Activated naive CD4-positive, alpha-beta T cell treated with anti-CD3 and anti-CD28 coated beads, Interleukin-2, amount 50 U/mL, for 72 hours (primary cell): ENCODE measurements around the gene ST14. TPM values are rescaled to one million over a fixed set of nuclear protein-coding genes. Genes with fewer than 3 reads are reported as not detected.

Source experiments
- ATAC-seq, 2 donors: fragments of 150-1000 bp; cut with Tn5 transposase; 2 replicates each; pipeline ENCODE4 v1.10.0; 2021; ENCODE audit warnings: mild to moderate bottlenecking in 2 of 2, moderate library complexity in 2 of 2
- DNase-seq, 2 donors: peaks; one replicate each; pipeline ENCODE4 v3.0.0; 2021 to 2022; ENCODE audit warnings: low spot score in 2 of 2
- H3K27ac Mint-ChIP-seq, 2 donors: one replicate each; pipeline ENCODE4 v1.8.0; 2022; ENCODE audit warnings: mild to moderate bottlenecking in 2 of 2, mixed read lengths in 2 of 2
- H3K36me3 Mint-ChIP-seq, 2 donors: one replicate each; pipeline ENCODE4 v1.8.0; 2022; ENCODE audit warnings: mixed read lengths in 2 of 2
- H3K9me3 Mint-ChIP-seq, 2 donors: one replicate each; pipeline ENCODE4 v1.8.0; 2022; ENCODE audit warnings: mixed read lengths in 2 of 2
- total RNA-seq, 2 donors: library from RNA; stranded (reverse); gene quantifications; one replicate each; pipeline ENCODE4 v1.2.3, GENCODE V29; 2022

ST14 gene
- total RNA-seq, 2 donors from 2014 or later: 0.10 TPM; not detected in 1

- no peaks in the 10 kb centered on the region for H3K36me3 Mint-ChIP-seq
- no peaks in the 10 kb centered on the region for H3K9me3 Mint-ChIP-seq
- no peak for ATAC-seq
- H3K27ac Mint-ChIP-seq: no peak overlapping the region
- DNase-seq: no peak
Measured at GRCh38 chr11:130151196-130151595, 8.4 kb upstream of the ST14 start.

GRCh38 chr11:130156108-130157022, 3.2 kb upstream of the ST14 start:
- DNase-seq (no peak), ATAC-seq (no peak)
- Mint-ChIP-seq H3K9me3 (no peaks in the 10 kb centered on the region), H3K36me3 (peaks cover 7 to 13% of the 10 kb centered on the region in 2 donors), H3K27ac (no peak overlapping the region)

GRCh38 chr11:130157101-130157500, 2.5 kb upstream of the ST14 start:
- no peaks in the 10 kb centered on the region for H3K9me3 Mint-ChIP-seq
- ATAC-seq (no peak), DNase-seq (no peak)
- H3K27ac Mint-ChIP-seq: no peak overlapping the region
- peaks cover 7 to 17% of the 10 kb centered on the region in 2 donors for H3K36me3 Mint-ChIP-seq

- ATAC-seq (no peak), DNase-seq (no peak)
- no peak overlapping the region for H3K27ac Mint-ChIP-seq
- peaks cover 7 to 17% of the 10 kb centered on the region in 2 donors for H3K36me3 Mint-ChIP-seq
- H3K9me3 Mint-ChIP-seq: no peaks in the 10 kb centered on the region
Measured at GRCh38 chr11:130157840-130158239, 1.7 kb upstream of the ST14 start.

- Mint-ChIP-seq H3K9me3 (no peaks in the 10 kb centered on the region), H3K27ac (no peak overlapping the region), H3K36me3 (peaks cover 7 to 17% of the 10 kb centered on the region in 2 donors)
- no peak for ATAC-seq
- no peak for DNase-seq
Measured at GRCh38 chr11:130159139-130159538, 443 bp upstream of the ST14 start.

GRCh38 chr11:130160498-130161155, 1.0 kb downstream of the ST14 start:
- H3K36me3 Mint-ChIP-seq: peaks cover 7 to 17% of the 10 kb centered on the region in 2 donors
- H3K27ac Mint-ChIP-seq: no peak overlapping the region
- DNase-seq: no peak
- no peak for ATAC-seq
- no peaks in the 10 kb centered on the region for H3K9me3 Mint-ChIP-seq

- ATAC-seq: no peak
- peaks cover 7 to 17% of the 10 kb centered on the region in 2 donors for H3K36me3 Mint-ChIP-seq
Measured at GRCh38 chr11:130161441-130162145, 2.0 kb downstream of the ST14 start.

GRCh38 chr11:130162733-130163132, 3.2 kb downstream of the ST14 start:
- Mint-ChIP-seq H3K9me3 (no peaks in the 10 kb centered on the region), H3K27ac (no peak overlapping the region), H3K36me3 (peaks cover 7 to 17% of the 10 kb centered on the region in 2 donors)
- peak; percentile 43 to 56 for ATAC-seq
- no peak for DNase-seq

More at GRCh38 chr11:130161441-130162145, 2.0 kb downstream of the ST14 start:
- DNase-seq: no peak
- H3K27ac Mint-ChIP-seq: no peak overlapping the region
- H3K9me3 Mint-ChIP-seq: no peaks in the 10 kb centered on the region

GRCh38 chr11:130163346-130164220, 4.0 kb downstream of the ST14 start:
- no peak for DNase-seq

GRCh38 chr11:130164221-130164570, 4.6 kb downstream of the ST14 start:
- Mint-ChIP-seq H3K27ac (no peak overlapping the region), H3K9me3 (no peaks in the 10 kb centered on the region), H3K36me3 (peaks cover 1 to 4% of the 10 kb centered on the region in 2 donors)
- ATAC-seq: no peak
- DNase-seq: no peak

More at GRCh38 chr11:130163346-130164220, 4.0 kb downstream of the ST14 start:
- no peak for ATAC-seq
- Mint-ChIP-seq H3K36me3 (peaks cover 7 to 11% of the 10 kb centered on the region in 2 donors), H3K9me3 (no peaks in the 10 kb centered on the region), H3K27ac (no peak overlapping the region)

GRCh38 chr11:130165601-130166456, 6.2 kb downstream of the ST14 start:
- H3K27ac Mint-ChIP-seq: no peak overlapping the region
- no peak for ATAC-seq
- H3K9me3 Mint-ChIP-seq: no peaks in the 10 kb centered on the region
- H3K36me3 Mint-ChIP-seq: peaks cover 0 to 4% of the 10 kb centered on the region in 2 donors
- no peak for DNase-seq

GRCh38 chr11:130166457-130166784, 6.8 kb downstream of the ST14 start:
- no peak overlapping the region for H3K27ac Mint-ChIP-seq
- H3K9me3 Mint-ChIP-seq: no peaks in the 10 kb centered on the region
- ATAC-seq (peak; percentile 44 to 52), DNase-seq (no peak)
- H3K36me3 Mint-ChIP-seq: peaks cover 0 to 4% of the 10 kb centered on the region in 2 donors

GRCh38 chr11:130167146-130167545, 7.6 kb downstream of the ST14 start:
- no peak overlapping the region for H3K27ac Mint-ChIP-seq
- ATAC-seq (no peak), DNase-seq (no peak)
- no peaks in the 10 kb centered on the region for H3K36me3 Mint-ChIP-seq
- no peaks in the 10 kb centered on the region for H3K9me3 Mint-ChIP-seq

- no peak for ATAC-seq
- no peak overlapping the region for H3K27ac Mint-ChIP-seq
- no peaks in the 10 kb centered on the region for H3K36me3 Mint-ChIP-seq
- no peaks in the 10 kb centered on the region for H3K9me3 Mint-ChIP-seq
- no peak for DNase-seq
Measured at GRCh38 chr11:130168105-130168504, 8.5 kb downstream of the ST14 start.

GRCh38 chr11:130170345-130170744, 10.8 kb downstream of the ST14 start:
- DNase-seq (no peak), ATAC-seq (no peak)
- Mint-ChIP-seq H3K36me3 (peaks cover 0 to 6% of the 10 kb centered on the region in 2 donors), H3K27ac (no peak overlapping the region), H3K9me3 (peaks cover 0 to 8% of the 10 kb centered on the region in 2 donors)
